HG02970 (cell line): ENCODE results near the gene PTPRN2.
"Not testable (repeated sequence)": the region's sequence is repeated elsewhere in the genome, so short reads cannot be mapped to it uniquely, and the experiment has no call there.

Experiments
- ATAC-seq: cut with Tn5 transposase; IDR thresholded peaks from one replicate; pipeline ENCODE4 v1.9.1; 2021; ENCODE audit warnings: mild to moderate bottlenecking, moderate library complexity, moderate number of reproducible peaks; ENCODE audit not compliant: unreplicated experiment, low FRiP score

Gene PTPRN2

GRCh38 chr7:157670490-157671357 is 916.9 kb downstream of the PTPRN2 start:
- ATAC-seq, result no peak

- no peak for ATAC-seq
Measured at GRCh38 chr7:157669768-157670351, 917.8 kb downstream of the PTPRN2 start.

- no peak for ATAC-seq
Measured at GRCh38 chr7:157668884-157669767, 918.5 kb downstream of the PTPRN2 start.

GRCh38 chr7:157668221-157668883 is 919.3 kb downstream of the PTPRN2 start:
- ATAC-seq, result no peak

- ATAC-seq, result no peak
Measured at GRCh38 chr7:157667731-157668130, 919.9 kb downstream of the PTPRN2 start.

GRCh38 chr7:157667261-157667660 is 920.4 kb downstream of the PTPRN2 start:
- no peak for ATAC-seq

GRCh38 chr7:157666530-157667040 is 921.0 kb downstream of the PTPRN2 start:
- ATAC-seq, result no peak

- ATAC-seq, result not testable (repeated sequence)
Measured at GRCh38 chr7:157665634-157665988, 922.0 kb downstream of the PTPRN2 start.

- ATAC-seq, result no peak
Measured at GRCh38 chr7:157664871-157665633, 922.6 kb downstream of the PTPRN2 start.

GRCh38 chr7:157664034-157664433 is 923.6 kb downstream of the PTPRN2 start:
- ATAC-seq, result no peak

GRCh38 chr7:157662981-157663716 is 924.5 kb downstream of the PTPRN2 start:
- no peak for ATAC-seq

- ATAC-seq, result no peak
Measured at GRCh38 chr7:157662110-157662791, 925.4 kb downstream of the PTPRN2 start.

- no peak for ATAC-seq
Measured at GRCh38 chr7:157661611-157661975, 926.0 kb downstream of the PTPRN2 start.

GRCh38 chr7:157660971-157661610 is 926.5 kb downstream of the PTPRN2 start:
- ATAC-seq, result no peak

GRCh38 chr7:157658851-157659412 is 928.7 kb downstream of the PTPRN2 start:
- no peak for ATAC-seq

- ATAC-seq, result no peak
Measured at GRCh38 chr7:157657741-157658740, 929.6 kb downstream of the PTPRN2 start.
